HuH-7.5 (cell line): ENCODE results near the gene PRAMEF12.
"Not testable (repeated sequence)": the region's sequence is repeated elsewhere in the genome, so short reads cannot be mapped to it uniquely, and the experiment has no call there.

Experiments
- DNase-seq: peaks from one replicate; pipeline ENCODE4 v3.0.0; 2011; ENCODE audit warnings: low spot score

The PRAMEF12 gene

DNA sequence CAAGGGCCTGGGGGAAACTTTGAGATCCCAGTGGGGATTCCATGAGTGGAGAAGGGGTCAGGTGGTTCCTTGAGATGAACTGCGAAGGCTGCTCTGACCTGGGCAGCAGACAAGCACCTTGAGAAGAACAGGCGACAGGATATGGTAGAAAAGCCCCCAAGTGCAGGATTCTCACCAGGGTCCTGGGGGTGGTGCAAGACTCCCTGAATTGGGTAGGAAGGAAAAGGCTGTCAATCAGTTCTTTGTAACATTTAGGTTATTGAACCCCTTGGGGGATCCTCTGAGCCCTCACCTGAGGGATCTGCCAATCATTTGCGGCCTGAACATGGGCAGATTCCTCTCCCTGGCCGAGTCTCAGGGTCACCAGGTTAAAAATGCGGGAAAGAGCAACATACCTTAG lies 2.4 kb upstream of the PRAMEF12 start:
- DNase-seq = no peak

GRCh38 chr1:12772520-12772919 lies 1.0 kb upstream of the PRAMEF12 start:
- DNase-seq = no peak

DNA sequence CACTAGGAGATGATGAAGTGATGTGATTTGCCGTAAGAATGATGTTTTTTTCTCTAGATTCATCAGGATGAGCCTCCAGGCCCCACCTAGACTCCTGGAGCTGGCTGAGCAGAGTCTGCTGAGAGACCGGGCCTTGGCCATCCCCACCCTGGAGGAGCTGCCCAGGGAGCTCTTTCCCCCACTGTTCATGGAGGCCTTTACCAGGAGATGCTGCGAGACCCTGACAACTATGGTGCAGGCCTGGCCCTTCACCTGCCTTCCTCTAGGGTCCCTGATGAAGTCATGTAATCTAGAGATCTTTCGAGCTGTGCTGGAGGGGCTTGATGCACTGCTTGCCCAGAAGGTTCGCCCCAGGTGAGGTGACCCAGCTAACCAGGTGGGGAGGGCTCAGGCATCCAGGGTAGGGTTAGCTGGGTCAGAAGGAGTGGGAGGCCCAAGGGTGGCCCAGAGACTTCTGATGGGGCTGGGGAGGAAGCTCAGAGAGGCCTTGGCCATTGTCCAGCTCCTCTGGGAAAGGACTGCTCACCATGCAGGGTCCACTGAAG lies 1.3 kb downstream of the PRAMEF12 start:
- DNase-seq = no peak

- DNase-seq = no peak
Observed at GRCh38 chr1:12775443-12775842, 1.9 kb downstream of the PRAMEF12 start.

DNA sequence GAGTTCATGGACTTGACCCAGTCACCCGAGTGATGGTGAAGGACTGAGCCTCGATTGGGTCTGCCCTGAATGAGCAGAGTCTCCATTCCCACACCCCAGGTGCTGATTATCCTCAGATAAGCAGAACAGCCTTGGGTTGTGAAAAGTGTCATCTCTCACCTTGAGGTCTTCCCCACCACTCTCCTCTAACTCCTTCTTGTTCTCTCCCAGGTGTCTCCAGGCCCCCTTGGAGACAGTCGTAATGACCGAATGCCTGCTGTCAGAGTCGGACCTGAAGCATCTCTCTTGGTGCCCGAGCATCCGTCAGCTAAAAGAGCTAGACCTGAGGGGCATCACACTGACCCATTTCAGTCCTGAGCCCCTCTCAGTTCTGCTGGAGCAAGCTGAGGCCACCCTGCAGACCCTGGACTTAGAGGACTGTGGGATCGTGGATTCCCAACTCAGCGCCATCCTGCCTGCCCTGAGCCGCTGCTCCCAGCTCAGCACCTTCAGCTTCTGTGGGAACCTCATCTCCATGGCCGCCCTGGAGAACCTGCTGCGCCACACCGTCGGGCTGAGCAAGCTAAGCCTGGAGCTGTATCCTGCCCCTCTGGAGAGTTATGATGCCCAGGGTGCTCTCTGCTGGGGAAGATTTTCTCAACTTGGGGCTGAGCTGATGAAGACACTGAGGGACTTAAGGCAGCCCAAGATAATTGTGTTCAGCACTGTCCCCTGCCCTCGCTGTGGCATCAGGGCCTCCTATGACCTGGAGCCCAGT lies 3.4 kb downstream of the PRAMEF12 start:
- no peak for DNase-seq

DNA sequence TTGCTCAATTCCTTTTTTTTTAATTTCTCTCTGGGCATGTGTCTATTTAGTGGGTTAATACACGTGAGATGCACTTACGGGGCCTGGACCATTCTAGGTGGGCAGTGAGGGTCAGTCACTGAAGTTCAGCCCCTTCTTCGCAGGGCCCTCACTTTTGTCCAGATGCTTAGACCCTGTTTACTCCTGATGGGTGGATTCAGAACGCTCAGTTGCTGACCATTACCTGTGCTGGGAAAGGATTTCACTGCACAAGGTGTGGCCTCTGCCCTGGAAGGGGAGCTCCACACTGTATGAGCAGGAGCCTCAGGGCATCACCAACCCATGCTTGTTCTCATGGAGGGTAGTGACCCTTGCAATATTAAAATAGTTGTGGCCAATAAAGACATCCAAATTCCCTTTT lies 4.5 kb downstream of the PRAMEF12 start:
- no peak for DNase-seq

GRCh38 chr1:12778907-12779306 lies 5.4 kb downstream of the PRAMEF12 start:
- DNase-seq = no peak

- not testable (repeated sequence) for DNase-seq
Observed at GRCh38 chr1:12781488-12781887, 8.0 kb downstream of the PRAMEF12 start.

GRCh38 chr1:12783783-12784182 lies 10.2 kb downstream of the PRAMEF12 start:
- not testable (repeated sequence) for DNase-seq

GRCh38 chr1:12784729-12785128 lies 11.2 kb downstream of the PRAMEF12 start:
- DNase-seq = not testable (repeated sequence)

- DNase-seq = not testable (repeated sequence)
Observed at GRCh38 chr1:12791097-12791496, 17.6 kb downstream of the PRAMEF12 start, which contains the start of gene PRAMEF1. TSS of gene PRAMEF1 (plus strand) at chr1:12791397. CDS start at chr1:12793228, 1,831 bp downstream.

- no peak for DNase-seq
Observed at GRCh38 chr1:12798911-12799310, 25.4 kb downstream of the PRAMEF12 start.

- no peak for DNase-seq
Observed at GRCh38 chr1:12799730-12800129, 26.2 kb downstream of the PRAMEF12 start.

DNA sequence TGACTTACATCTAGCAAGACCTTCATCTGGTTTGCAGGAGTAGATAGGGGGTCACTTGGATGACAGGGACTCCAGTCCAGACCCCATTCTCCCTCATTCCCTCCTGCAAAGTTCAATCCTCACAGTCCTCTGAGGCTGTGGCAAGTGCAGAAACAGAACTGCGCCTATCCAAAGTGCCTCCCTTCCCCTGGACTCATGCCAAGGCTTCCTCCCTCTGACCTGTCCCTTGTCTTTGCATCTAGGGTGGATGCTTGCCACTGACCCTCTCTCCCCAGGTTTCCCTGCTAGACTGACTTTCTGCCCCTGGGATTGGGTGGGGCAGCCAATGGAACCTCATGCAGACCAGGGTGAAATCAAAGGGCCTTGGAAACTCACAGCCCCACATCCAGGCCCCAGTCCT lies 36.4 kb downstream of the PRAMEF12 start:
- DNase-seq = no peak

DNA sequence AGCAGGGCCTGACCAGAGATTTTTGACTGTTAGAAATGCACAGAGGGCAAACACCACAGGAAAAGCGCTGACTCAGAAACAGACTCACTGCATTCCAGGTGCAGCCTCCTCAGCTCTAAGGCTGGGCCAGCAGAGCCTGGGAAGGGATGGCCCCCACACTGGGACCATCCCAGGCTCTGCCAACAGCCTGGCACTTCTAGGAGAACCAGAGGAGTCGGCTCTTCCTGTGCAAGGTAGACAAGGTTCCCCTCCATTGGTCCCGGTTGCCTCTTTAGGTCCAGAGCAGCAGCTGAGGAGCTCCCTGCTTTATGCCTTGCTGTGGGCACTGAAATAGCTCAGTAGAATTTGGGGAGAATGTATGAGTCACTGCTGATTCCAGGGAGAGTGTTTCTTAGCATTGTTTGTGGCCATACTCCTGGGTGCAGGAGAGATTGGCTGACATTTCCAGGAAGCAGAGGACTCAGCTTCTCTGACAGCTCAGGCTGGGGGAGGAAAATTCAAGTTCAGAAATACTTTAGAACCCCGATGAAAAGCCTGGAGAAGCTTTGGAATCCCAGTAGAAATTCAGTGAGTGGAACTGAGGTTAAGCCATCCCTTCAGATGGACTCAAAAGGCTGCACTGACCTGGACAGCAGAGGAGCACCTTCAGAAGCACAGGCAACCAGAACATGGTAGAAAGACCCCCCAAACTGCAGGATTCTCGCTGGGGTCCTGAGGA lies 37.3 kb downstream of the PRAMEF12 start:
- DNase-seq = no peak

DNA sequence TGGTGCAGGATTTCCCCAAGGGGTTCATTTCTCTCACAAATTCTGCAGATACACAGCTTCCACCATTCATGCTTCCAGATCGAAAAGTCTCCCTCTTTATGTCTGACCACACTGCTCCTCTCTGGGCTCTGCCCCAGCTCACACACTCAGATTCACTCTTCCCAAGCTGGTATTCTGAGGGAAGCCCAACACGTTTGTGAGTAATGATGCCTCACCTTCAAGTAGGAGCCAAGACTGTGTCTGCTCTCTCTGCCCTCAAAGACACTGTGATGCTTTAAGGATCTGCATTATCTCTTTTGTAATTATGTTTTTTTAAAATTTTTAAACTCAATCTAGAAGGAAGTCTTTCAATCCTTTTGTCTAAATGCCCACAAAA lies 37.9 kb downstream of the PRAMEF12 start:
- no peak for DNase-seq

GRCh38 chr1:12819061-12819460 lies 45.5 kb downstream of the PRAMEF12 start:
- not testable (repeated sequence) for DNase-seq
